Measurements from ENCODE around the gene HELZ. TPM values are rescaled to one million over a fixed set of nuclear protein-coding genes. Genes with fewer than 3 reads are reported as not detected.

Gene HELZ
- total and polyA plus RNA-seq, 2 experiments from 2014 or later = 23.9 to 25.4 TPM

GRCh38 chr17:67080804-67081203 lies 164.2 kb downstream of the HELZ start:
- 95 to 98% methylated on average over 2 of the region's 2 CpGs for WGBS, 2 experiments (ENCODE audit: low coverage in 1 of 2, low lambda C conversion rate in 2 of 2, missing lambda C conversion rate in 2 of 2)
- Histone ChIP-seq H3K4me2 (ENCODE audit: unreplicated experiment) (no peak overlapping the region), H4K20me1 (ENCODE audit: insufficient read depth) (no peaks in the 10 kb centered on the region; the same call in 1 of the 2 replicates), H3K9ac (no peak overlapping the region), H3K79me2 (ENCODE audit: insufficient read depth) (peaks cover 12% of the 10 kb centered on the region; the same call in 1 of the 2 replicates), H3K36me3 (ENCODE audit: low read depth) (peaks cover 26% of the 10 kb centered on the region), H3K9me2 (ENCODE audit: insufficient read depth) (no peaks in the 10 kb centered on the region), H3K9me3 (ENCODE audit: low read depth) (no peaks in the 10 kb centered on the region), H2AFZ (no peak overlapping the region), H3K4me1 (ENCODE audit: insufficient read depth) (no peaks in the 10 kb centered on the region), H3K27me3 (replicated peaks; ENCODE audit: insufficient read depth) (no peaks in the 10 kb centered on the region), H3F3A (ENCODE audit: insufficient read depth) (no peaks in the 10 kb centered on the region), H3K27ac (no peak overlapping the region), H3K4me3 (no peak overlapping the region)
- TF ChIP-seq EZH2phosphoT487 (IDR thresholded peaks at IDR 0.05; ENCODE audit: insufficient read depth, low read depth) (no peak), EZH2 (IDR thresholded peaks at IDR 0.05; ENCODE audit: insufficient read depth, poor library complexity, severe bottlenecking) (no peak)
- in situ Hi-C loops (cut with MboI) = no loop called here
- no peak for DNase-seq

DNA sequence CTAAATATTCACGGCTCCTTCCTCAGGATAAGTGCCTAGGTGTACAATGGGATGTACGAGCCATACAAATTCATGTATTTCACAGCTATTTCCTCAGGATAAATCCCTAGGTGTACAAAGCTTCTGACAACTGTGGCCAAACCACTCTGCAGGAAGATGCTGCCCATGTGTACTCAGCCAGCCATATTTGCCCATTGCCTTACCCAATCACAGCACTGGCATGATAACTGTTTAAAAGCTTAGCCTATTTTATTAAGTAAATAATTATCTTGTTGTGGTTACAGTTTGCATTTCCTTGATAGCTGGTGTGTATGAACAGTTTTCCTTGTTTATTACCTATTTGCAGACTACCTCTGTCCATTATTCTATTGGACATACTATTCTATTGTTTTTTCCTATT lies 165.5 kb downstream of the HELZ start:
- in situ Hi-C loops (cut with MboI) = no loop called here
- Histone ChIP-seq H3K79me2 (ENCODE audit: insufficient read depth) (peaks cover 12% of the 10 kb centered on the region; the same call in 1 of the 2 replicates), H3K9ac (no peak overlapping the region), H3K9me2 (ENCODE audit: insufficient read depth) (no peaks in the 10 kb centered on the region), H3K4me2 (ENCODE audit: unreplicated experiment) (no peak overlapping the region), H3K27ac (no peak overlapping the region), H3K4me1 (ENCODE audit: insufficient read depth) (no peaks in the 10 kb centered on the region), H3K36me3 (ENCODE audit: low read depth) (peaks cover 18% of the 10 kb centered on the region; the same call in 1 of the 2 replicates), H3K27me3 (replicated peaks; ENCODE audit: insufficient read depth) (no peaks in the 10 kb centered on the region), H3K4me3 (no peak overlapping the region), H3F3A (ENCODE audit: insufficient read depth) (no peaks in the 10 kb centered on the region), H3K9me3 (ENCODE audit: low read depth) (no peaks in the 10 kb centered on the region), H2AFZ (no peak overlapping the region), H4K20me1 (ENCODE audit: insufficient read depth) (no peaks in the 10 kb centered on the region; the same call in 1 of the 2 replicates)
- TF ChIP-seq EZH2phosphoT487 (IDR thresholded peaks at IDR 0.05; ENCODE audit: insufficient read depth, low read depth) (no peak), EZH2 (IDR thresholded peaks at IDR 0.05; ENCODE audit: insufficient read depth, poor library complexity, severe bottlenecking) (no peak)
- DNase-seq = no peak
- 97 to 100% methylated on average over 2 of the region's 2 CpGs for WGBS, 2 experiments (ENCODE audit: low coverage in 1 of 2, low lambda C conversion rate in 2 of 2, missing lambda C conversion rate in 2 of 2)

GRCh38 chr17:67078292-67078691 lies 166.7 kb downstream of the HELZ start:
- Histone ChIP-seq H3F3A (ENCODE audit: insufficient read depth) (no peaks in the 10 kb centered on the region), H3K9ac (no peak overlapping the region), H3K4me3 (no peak overlapping the region), H3K36me3 (ENCODE audit: low read depth) (peaks cover 18% of the 10 kb centered on the region; the same call in 1 of the 2 replicates), H3K4me1 (ENCODE audit: insufficient read depth) (no peaks in the 10 kb centered on the region), H3K79me2 (ENCODE audit: insufficient read depth) (peaks cover 6% of the 10 kb centered on the region; the same call in 1 of the 2 replicates), H3K27ac (no peak overlapping the region), H3K9me2 (ENCODE audit: insufficient read depth) (no peaks in the 10 kb centered on the region), H3K9me3 (ENCODE audit: low read depth) (no peaks in the 10 kb centered on the region), H4K20me1 (ENCODE audit: insufficient read depth) (no peaks in the 10 kb centered on the region; the same call in 1 of the 2 replicates), H3K4me2 (ENCODE audit: unreplicated experiment) (no peak overlapping the region), H2AFZ (no peak overlapping the region), H3K27me3 (replicated peaks; ENCODE audit: insufficient read depth) (no peaks in the 10 kb centered on the region)
- 91 to 96% methylated on average over 11 of the region's 11 CpGs for WGBS, 2 experiments (ENCODE audit: low coverage in 1 of 2, low lambda C conversion rate in 2 of 2, missing lambda C conversion rate in 2 of 2)
- TF ChIP-seq EZH2 (IDR thresholded peaks at IDR 0.05; ENCODE audit: insufficient read depth, poor library complexity, severe bottlenecking) (no peak), EZH2phosphoT487 (IDR thresholded peaks at IDR 0.05; ENCODE audit: insufficient read depth, low read depth) (no peak)
- in situ Hi-C loops (cut with MboI) = no loop called here
- DNase-seq = no peak

DNA sequence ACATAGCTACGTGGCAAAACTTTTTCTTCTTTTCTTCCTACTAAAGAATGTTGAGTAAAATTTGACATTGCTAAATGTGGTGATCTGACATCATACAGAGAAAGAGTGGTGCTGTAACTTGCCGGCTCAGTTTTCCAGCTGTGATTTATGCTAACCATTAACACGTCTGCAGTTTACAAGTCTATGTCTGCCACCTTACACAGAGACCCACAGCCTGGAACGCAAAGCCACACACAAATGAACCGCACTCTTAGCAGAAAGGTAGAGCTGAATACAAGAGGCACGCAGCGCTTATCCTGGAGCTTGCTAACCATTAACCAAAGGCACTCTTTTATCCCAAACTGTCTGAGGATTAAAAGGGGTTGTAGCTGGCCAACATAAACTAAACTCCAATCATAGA lies 168.7 kb downstream of the HELZ start:
- no peaks in the 10 kb centered on the region for H3K9me2 ChIP-seq (ENCODE audit: insufficient read depth)
- in situ Hi-C loops (cut with MboI) = no loop called here
- 67 to 69% methylated on average over 7 of the region's 7 CpGs for WGBS, 2 experiments (ENCODE audit: low coverage in 1 of 2, low lambda C conversion rate in 2 of 2, missing lambda C conversion rate in 2 of 2)

More for the DNA sequence above, 168.7 kb downstream of the HELZ start:
- no peaks in the 10 kb centered on the region; the same call in 1 of the 2 replicates for H4K20me1 ChIP-seq (ENCODE audit: insufficient read depth)
- H3K79me2 ChIP-seq (ENCODE audit: insufficient read depth) = no peaks in the 10 kb centered on the region
- no peaks in the 10 kb centered on the region for H3F3A ChIP-seq (ENCODE audit: insufficient read depth)
- H3K27me3 ChIP-seq (replicated peaks; ENCODE audit: insufficient read depth) = no peaks in the 10 kb centered on the region
- no peak overlapping the region for H3K4me2 ChIP-seq (ENCODE audit: unreplicated experiment)
- peaks cover 13% of the 10 kb centered on the region; the same call in 1 of the 2 replicates for H3K36me3 ChIP-seq (ENCODE audit: low read depth)
- no peaks in the 10 kb centered on the region for H3K9me3 ChIP-seq (ENCODE audit: low read depth)
- no peak overlapping the region for H3K4me3 ChIP-seq
- no peak overlapping the region for H2AFZ ChIP-seq
- TF ChIP-seq EZH2phosphoT487 (IDR thresholded peaks at IDR 0.05; ENCODE audit: insufficient read depth, low read depth) (no peak), EZH2 (IDR thresholded peaks at IDR 0.05; ENCODE audit: insufficient read depth, poor library complexity, severe bottlenecking) (no peak)
- H3K4me1 ChIP-seq (ENCODE audit: insufficient read depth) = no peaks in the 10 kb centered on the region
- H3K27ac ChIP-seq = no peak overlapping the region
- no peak overlapping the region for H3K9ac ChIP-seq
- no peak for DNase-seq
